Endodermal cell (in vitro differentiated cells): ENCODE measurements around the gene CYP27B1. TPM values are rescaled to one million over a fixed set of nuclear protein-coding genes. Genes with fewer than 3 reads are reported as not detected.

Experiments used
- DNase-seq: peaks from one replicate; pipeline ENCODE4 v3.0.0-alpha.2; 2017
- H3K27ac ChIP-seq: 2 replicates; pipeline ENCODE4 v1.5.1; 2013; ENCODE audit warnings: mild to moderate bottlenecking, low read depth, low read length, moderate library complexity
- H3K27me3 ChIP-seq: 2 replicates; pipeline ENCODE4 v1.6.1; 2013; ENCODE audit warnings: mild to moderate bottlenecking, low read length, moderate library complexity; ENCODE audit not compliant: insufficient read depth, control insufficient read depth, poor library complexity, severe bottlenecking
- H3K36me3 ChIP-seq: 2 replicates; pipeline ENCODE4 v1.7.0; 2013; ENCODE audit warnings: mild to moderate bottlenecking, low read length, moderate library complexity; ENCODE audit not compliant: control insufficient read depth, insufficient read depth
- H3K4me1 ChIP-seq: one replicate; pipeline ENCODE4 v1.7.0; 2013; ENCODE audit warnings: low read length; ENCODE audit not compliant: control insufficient read depth, insufficient read depth
- H3K4me3 ChIP-seq: 2 replicates; pipeline ENCODE4 v1.5.1; 2013; ENCODE audit warnings: mild to moderate bottlenecking, low read length, moderate library complexity
- H3K9ac ChIP-seq: 2 replicates; pipeline ENCODE4 v1.6.1; 2013; ENCODE audit warnings: mild to moderate bottlenecking, low read length, moderate library complexity; ENCODE audit not compliant: poor library complexity, severe bottlenecking; ENCODE audit errors: extremely low read depth
- H3K9me3 ChIP-seq: 2 replicates; pipeline ENCODE4 v1.6.1; 2013; ENCODE audit warnings: mild to moderate bottlenecking, low read length, moderate library complexity; ENCODE audit not compliant: control insufficient read depth
- H3K27ac Mint-ChIP-seq: 2 replicates; pipeline ENCODE4 v1.8.0; 2020; ENCODE audit warnings: mixed read lengths
- H3K27me3 Mint-ChIP-seq: 2 replicates; pipeline ENCODE4 v1.8.0; 2021; ENCODE audit warnings: mild to moderate bottlenecking, mixed read lengths; ENCODE audit not compliant: insufficient read depth
- H3K36me3 Mint-ChIP-seq: 2 replicates; pipeline ENCODE4 v1.8.0; 2020; ENCODE audit warnings: low read depth, mixed read lengths
- H3K4me1 Mint-ChIP-seq: 2 replicates; pipeline ENCODE4 v1.8.0; 2020; ENCODE audit warnings: mixed read lengths
- H3K4me3 Mint-ChIP-seq: 2 replicates; pipeline ENCODE4 v1.8.0; 2020; ENCODE audit warnings: mild to moderate bottlenecking, moderate library complexity, mixed read lengths
- H3K9me3 Mint-ChIP-seq: 2 replicates; pipeline ENCODE4 v1.8.0; 2020; ENCODE audit warnings: mild to moderate bottlenecking, mixed read lengths
- CTCF ChIP-seq: fragments of 200-600 bp; sonication (generic); conservative IDR thresholded peaks from 2 replicates; pipeline ENCODE4 v1.5.0; 2021; ENCODE audit warnings: antibody characterized with exemption, mild to moderate bottlenecking
- WGBS, 2 experiments: methylation state at CpG; one replicate each; pipeline versions ENCODE4 v1.1.5 to v1.1.7; 2013; ENCODE audit warnings: missing lambda C conversion rate in 2 of 2, mixed read lengths in 1 of 2; ENCODE audit not compliant: insufficient coverage in 1 of 2, insufficient read length in 1 of 2; 5-methylcytosine and 5-hydroxymethylcytosine counted together
- total RNA-seq, 2 donors: library from RNA; stranded (reverse); fragmentation: NEBNext Ultra II Directional in 1 of 2; extraction: Animal tissue kit (Norgen Biotek cat#: 25700) in 1 of 2; gene quantifications; 2 replicates in 1 of 2; 3 replicates in 1 of 2; pipeline ENCODE4 v1.2.1, GENCODE V29; 2021

CYP27B1 gene
- total RNA-seq, 2 donors from 2014 or later = 2.4 to 3.1 TPM

GRCh38 chr12:57735198-57735855 lies 31.6 kb downstream of the CYP27B1 start:
- peaks cover 94% of the 10 kb centered on the region for H3K27me3 Mint-ChIP-seq
- 0 to 21% methylated on average over 2 to 8 of the region's 8 CpGs for WGBS, 2 experiments
- no peaks in the 10 kb centered on the region for H3K9me3 Mint-ChIP-seq
- peaks cover 100% of the 10 kb centered on the region for H3K27me3 ChIP-seq
- no peak overlapping the region for H3K4me3 Mint-ChIP-seq
- no peak overlapping the region for H3K9ac ChIP-seq
- no peak overlapping the region for H3K27ac Mint-ChIP-seq
- no peaks in the 10 kb centered on the region for H3K9me3 ChIP-seq
- no peaks in the 10 kb centered on the region for H3K4me1 ChIP-seq
- H3K27ac ChIP-seq = no peak overlapping the region
- H3K4me1 Mint-ChIP-seq = peaks cover 8% of the 10 kb centered on the region
- H3K36me3 ChIP-seq = no peaks in the 10 kb centered on the region
- no peak for DNase-seq
- no peak for TF ChIP-seq CTCF
- H3K4me3 ChIP-seq = no peak overlapping the region
- no peaks in the 10 kb centered on the region for H3K36me3 Mint-ChIP-seq

- Histone ChIP-seq H3K27ac (no peak overlapping the region), H3K9ac (no peak overlapping the region), H3K36me3 (no peaks in the 10 kb centered on the region), H3K4me1 (no peaks in the 10 kb centered on the region), H3K4me3 (no peak overlapping the region), H3K27me3 (peaks cover 100% of the 10 kb centered on the region), H3K9me3 (no peaks in the 10 kb centered on the region)
- Mint-ChIP-seq H3K36me3 (no peaks in the 10 kb centered on the region), H3K4me3 (no peak overlapping the region), H3K4me1 (peaks cover 8% of the 10 kb centered on the region), H3K9me3 (no peaks in the 10 kb centered on the region), H3K27ac (no peak overlapping the region), H3K27me3 (peaks cover 94% of the 10 kb centered on the region)
- no peak for TF ChIP-seq CTCF
- no peak for DNase-seq
- 80 to 85% methylated on average over 4 of the region's 4 CpGs for WGBS, 2 experiments
Measured at GRCh38 chr12:57734591-57734990, 32.3 kb downstream of the CYP27B1 start.

- no peaks in the 10 kb centered on the region for H3K9me3 Mint-ChIP-seq
- Histone ChIP-seq H3K9ac (no peak overlapping the region), H3K27ac (no peak overlapping the region), H3K4me3 (no peak overlapping the region), H3K9me3 (no peaks in the 10 kb centered on the region), H3K27me3 (peaks cover 100% of the 10 kb centered on the region), H3K4me1 (no peaks in the 10 kb centered on the region), H3K36me3 (no peaks in the 10 kb centered on the region)
- H3K4me1 Mint-ChIP-seq = peaks cover 7% of the 10 kb centered on the region
- no peak overlapping the region for H3K4me3 Mint-ChIP-seq
- H3K27ac Mint-ChIP-seq = no peak overlapping the region
- no peak for DNase-seq
- peaks cover 94% of the 10 kb centered on the region for H3K27me3 Mint-ChIP-seq
- no peak for TF ChIP-seq CTCF
- 80 to 100% methylated on average over 2 to 6 of the region's 6 CpGs for WGBS, 2 experiments
- H3K36me3 Mint-ChIP-seq = no peaks in the 10 kb centered on the region
Measured at GRCh38 chr12:57733928-57734327, 33.0 kb downstream of the CYP27B1 start.
